GM18858 (cell line): ENCODE measurements around the gene DDB1.

ENCODE experiments used
- ATAC-seq: cut with Tn5 transposase; IDR thresholded peaks from one replicate; pipeline ENCODE4 v1.9.1; 2021; ENCODE audit not compliant: unreplicated experiment

DDB1 gene

DNA sequence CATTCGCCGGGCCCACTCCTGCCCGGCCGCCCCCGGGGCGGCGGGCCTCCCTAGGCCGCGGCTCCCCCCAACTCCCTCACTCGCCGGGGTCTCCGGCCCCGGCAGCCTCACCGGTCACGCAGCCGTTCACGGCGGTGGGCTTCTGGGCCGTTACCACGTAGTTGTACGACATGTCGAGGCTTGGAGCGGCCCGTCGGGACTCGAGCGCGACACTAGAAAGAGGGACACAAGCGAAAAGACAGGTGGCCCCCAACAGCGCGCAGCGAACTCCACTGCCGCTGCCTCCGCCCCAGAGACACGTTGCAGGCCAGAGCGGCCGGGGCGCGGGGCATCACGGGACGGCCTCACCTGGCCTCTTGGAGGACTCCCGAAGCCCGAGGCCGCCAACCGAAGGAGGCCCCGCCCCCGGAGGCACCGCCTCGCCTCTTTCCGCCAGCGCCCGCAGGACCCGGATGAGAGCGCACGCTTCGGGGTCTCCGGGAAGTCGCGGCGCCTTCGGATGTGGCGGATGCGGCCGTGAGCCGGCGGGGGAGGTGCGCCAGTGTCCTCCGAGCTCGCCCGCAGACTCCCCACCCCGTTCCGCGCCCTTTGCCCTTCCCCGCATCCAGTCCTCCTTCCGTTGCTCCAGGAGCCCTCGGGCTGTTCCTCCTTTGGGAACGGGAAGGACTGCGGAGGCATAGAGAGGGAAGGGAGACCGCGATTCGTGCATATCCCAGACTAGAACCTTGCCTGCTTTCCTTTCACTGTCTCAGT, at the start of gene DDB1, which contains the start of gene TKFC:
DDB1 (minus strand) TSS at position 309 of the 753 bp plus-strand sequence; CDS start at position 172, 137 bp downstream.
TKFC (plus strand) TSS at position 432 of the 753 bp plus-strand sequence. CDS start 1,501 bp downstream, outside the sequence.
- ATAC-seq, result peak; percentile 73

DNA sequence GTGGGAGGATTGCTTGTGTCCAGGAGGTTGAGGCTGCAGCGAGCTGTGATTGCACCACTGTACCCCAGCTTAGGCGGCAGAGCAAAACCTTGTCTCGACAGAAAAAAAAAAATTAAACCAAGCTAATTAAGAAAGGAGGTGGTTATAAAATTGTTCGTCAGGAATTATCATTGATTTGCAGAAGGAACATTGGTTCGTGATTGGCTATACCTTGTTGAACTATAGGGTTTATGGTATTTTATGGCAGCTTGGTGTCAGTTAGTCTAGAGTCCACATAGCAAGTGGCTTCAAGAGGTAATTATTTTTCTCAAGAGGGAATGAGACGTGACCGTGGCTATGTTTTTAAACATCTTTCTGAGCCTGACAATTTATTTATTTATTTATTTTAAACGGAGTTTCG, 48.0 kb upstream of the DDB1 start:
- ATAC-seq, result no peak

DNA sequence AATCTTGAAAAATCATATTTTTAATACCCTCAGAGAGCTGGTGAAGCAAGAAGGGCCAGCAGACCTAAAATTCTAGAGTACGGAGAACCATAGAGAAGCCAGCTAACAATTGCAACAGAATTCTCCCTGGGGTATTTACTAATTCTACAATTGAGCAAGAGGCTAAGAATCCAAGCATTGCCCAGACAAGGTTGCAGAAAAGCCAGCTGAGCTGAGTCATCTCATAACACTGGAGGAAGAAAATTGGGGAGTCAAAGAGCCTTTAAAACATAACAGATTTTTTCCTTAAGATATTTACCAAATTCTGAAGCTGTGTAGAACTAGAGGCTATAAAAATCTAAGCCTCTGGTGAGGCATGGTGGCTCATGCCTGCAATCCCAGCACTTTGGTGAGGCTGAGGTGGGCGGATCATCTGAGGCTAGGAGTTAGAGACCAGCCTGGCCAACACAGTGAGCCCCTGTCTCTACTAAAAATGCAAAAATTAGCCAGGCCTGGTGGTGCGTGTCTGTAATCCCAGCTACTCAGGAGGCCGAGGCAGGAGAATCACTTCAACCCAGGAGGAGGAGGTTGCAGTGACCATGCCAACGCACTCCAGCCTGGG, 45.9 kb upstream of the DDB1 start:
- ATAC-seq, result no peak

DNA sequence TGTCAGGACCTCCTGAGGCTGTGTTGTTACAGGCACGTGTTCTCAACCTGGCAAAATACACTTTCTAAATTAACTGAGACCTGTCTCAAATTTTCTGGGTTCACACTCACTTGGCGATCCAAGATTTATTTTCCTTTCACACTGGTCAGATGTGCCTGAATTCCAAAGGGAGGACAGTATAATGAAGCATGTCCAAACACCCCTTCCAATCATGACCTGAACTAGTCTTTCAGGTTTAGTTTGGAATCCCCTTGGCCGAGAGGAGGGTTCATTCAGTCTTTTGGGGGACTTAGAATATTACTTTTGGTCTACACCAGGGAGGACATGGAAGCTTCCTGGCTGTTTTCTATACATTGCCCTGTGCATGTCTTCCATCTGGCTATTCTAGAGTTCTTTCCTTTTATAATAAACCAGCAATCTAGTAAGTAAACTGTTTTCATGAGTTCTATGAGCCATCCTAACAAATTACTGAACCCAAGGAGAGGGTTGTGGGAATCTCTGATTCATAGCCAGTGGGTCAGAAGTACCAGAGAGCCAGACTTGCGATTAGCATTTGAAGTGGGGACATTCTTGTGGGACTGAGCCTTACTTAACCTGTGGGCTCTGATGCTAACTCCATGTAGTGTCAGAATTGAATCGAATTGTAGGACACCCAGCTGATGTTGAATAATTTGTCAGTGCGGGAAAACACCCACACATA, 44.7 kb upstream of the DDB1 start:
- no peak for ATAC-seq

DNA sequence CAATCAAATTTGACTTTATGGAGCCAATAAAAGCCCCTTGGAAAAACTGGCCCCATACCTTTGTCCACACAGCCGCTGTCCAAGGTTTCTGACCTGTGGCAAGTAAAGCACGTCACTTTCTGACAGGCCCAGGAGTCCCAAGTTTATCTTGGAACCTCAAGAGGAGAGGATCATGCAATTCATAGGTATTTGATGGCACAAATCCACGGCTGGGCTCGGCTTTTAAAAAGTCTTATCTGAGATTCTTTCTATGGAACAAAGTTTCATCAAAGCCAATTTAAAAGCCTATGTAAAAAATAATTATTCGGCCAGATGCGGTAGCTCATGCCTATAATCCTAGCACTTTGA, 42.8 kb upstream of the DDB1 start:
- ATAC-seq, result no peak

DNA sequence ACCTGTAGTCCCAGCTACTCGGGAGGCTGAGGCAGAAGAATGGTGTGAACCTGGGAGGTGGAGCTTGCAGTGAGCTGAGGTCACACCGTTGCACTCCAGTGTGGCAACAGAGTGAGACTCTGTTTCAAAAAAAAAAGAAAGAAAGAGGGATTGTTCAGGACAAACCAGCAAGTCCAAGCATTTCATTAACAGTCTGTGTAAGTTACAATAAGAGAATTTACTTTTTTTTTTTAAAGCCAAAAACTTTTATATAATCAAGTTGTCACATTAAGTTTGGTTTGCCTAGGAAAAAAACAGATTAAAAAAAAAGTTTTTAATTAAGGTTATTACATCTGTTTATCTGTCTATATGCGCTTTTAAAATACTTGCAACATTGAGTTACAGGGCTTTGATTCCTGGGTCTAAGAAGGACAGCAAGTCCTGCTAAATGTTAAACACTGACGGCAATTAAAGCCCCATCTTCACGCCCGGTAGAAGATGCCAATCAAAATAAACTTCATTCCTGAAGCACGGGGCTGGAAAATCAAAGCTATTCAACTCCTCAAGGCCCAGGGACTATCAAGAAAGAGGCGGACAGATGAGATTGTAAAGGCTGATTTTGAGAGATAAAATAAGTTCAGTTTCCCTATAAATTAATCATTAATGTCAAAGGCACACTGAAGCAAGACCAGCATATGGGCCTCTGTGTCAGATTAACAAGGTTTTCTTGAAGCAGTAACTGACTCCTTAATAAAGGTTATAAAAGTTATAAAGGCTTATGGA, 39.9 kb upstream of the DDB1 start:
- ATAC-seq, result no peak

DNA sequence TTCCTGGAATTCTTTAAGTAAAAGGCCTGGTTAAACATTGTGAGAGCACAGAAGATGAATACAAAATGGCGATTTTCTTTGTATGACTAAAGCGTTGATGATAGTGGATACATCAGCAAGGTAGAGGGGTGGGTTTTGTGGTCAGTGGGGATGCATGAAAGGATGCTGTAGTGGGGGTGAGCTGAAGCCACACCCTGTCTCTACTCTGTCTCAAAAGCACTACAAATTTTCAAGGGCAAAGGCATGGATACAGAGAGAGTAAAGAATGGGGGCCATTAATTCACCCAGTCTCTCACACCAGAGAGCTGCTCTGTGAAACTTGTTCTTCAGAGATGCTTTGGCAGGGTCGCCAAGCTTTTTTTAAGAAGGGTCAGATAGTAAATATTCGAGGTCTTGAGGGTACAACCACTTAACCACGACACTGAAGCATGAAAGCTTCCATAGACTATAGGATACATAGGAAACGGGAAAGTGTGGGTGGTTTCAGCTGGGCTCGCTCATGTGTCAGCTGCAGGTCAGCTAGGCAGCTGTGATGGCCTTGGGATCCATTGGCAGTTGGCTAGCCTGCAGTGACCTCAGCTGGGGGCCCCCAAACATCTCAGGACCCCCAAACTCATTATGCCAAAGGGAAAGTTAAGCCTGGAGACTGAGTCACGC, 37.6 kb upstream of the DDB1 start:
- ATAC-seq, result no peak

DNA sequence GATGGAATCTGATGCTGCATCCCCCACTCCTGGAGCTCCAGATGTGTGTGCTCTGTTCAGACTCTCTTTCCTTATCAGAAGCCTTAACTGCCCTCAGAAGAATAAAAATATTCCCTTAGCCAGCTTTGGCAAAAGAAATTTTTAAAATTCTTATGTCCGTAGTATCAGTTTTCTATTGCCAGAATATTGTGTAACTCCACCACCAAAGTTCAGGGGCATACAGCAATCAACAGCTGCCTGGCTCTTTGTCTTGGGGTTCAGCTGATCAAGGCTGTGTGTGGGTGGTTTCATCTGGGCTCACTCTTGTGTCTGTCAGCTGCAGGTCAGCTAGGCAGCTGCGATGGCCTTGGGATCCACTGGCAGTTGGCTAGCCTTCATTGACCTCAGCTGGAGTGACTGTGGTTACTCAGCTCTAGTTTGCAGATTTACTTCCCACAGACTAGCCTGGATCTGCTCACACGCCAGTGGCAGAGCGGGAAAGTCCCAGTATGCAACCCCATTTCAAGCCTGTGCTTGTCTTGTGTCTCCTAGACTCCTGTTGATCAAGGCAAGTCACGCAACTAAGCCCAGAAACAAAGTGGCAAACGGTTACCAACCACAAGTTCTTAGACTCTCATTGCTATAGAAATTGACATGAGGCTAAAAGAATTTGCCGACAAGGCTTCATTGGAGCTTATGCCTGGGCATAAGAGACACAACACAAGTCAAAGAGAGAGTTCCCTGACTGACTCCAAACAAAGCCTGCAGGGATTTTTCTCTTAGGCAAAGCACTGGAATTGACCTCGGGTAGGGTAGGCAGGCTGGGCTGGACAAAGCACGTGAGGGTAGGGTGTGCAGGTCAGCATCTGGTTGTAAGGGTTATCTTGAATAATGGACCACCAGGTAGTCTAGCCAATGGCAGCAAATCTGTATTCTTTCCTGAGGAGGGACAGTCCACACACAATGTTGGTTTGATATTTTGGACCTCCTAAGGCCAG, 36.8 kb upstream of the DDB1 start:
- no peak for ATAC-seq

DNA sequence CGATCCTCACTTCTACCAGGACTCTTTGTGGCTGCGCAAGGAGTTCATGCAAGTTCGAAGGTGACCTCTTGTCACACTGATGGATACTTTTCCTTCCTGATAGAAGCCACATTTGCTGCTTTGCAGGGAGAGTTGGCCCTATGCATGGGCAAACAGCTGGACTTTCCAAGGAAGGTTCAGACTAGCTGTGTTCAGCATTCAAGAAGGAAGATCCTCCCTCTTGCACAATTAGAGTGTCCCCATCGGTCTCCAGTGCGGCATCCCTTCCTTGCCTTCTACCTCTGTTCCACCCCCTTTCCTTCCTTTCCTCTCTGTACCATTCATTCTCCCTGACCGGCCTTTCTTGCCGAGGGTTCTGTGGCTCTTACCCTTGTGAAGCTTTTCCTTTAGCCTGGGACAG, 35.7 kb upstream of the DDB1 start:
- no peak for ATAC-seq

DNA sequence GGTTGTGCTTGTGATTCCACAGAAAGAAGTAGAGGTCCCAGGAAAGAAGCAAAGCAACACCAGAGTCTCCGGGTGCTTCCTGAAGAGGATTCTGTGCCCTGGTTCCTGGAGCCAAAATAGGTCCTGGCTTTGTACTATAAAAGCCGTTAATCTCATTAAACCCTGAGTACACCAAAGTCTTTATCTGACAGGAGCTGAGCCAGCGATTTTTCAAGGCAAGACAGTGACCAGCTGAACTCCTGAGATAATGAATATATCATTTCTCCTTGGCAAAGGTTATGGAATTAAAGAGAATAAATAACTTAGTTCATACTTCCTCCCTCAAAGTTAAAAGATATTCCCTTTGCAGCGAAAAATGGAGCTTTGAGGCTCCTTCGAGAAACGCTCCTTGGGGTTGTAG, 34.5 kb upstream of the DDB1 start:
- no peak for ATAC-seq

DNA sequence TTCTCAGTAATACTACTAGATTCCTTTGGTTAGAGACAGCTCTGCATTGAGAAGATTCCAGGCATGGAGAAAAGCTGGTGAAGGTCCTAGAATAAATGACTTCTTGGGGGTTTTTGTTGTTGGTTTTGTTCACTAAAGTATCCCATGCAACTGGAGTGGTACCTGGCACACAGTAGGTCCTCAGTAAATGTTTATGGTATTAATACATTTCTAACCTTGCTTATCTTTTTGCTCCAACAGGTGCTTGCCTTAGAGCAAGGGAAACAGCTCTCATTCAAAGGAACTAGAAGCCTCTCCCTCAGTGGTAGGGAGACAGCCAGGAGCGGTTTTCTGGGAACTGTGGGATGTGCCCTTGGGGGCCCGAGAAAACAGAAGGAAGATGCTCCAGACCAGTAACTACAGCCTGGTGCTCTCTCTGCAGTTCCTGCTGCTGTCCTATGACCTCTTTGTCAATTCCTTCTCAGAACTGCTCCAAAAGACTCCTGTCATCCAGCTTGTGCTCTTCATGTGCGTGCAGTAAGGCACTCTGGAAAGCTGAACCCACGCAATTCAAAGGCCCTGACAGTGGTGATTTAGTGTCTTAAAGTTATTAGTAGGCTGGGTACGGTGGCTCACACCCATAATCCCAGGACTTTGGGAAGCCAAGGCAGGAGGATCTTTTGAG, 31.2 kb upstream of the DDB1 start:
- ATAC-seq, result no peak

DNA sequence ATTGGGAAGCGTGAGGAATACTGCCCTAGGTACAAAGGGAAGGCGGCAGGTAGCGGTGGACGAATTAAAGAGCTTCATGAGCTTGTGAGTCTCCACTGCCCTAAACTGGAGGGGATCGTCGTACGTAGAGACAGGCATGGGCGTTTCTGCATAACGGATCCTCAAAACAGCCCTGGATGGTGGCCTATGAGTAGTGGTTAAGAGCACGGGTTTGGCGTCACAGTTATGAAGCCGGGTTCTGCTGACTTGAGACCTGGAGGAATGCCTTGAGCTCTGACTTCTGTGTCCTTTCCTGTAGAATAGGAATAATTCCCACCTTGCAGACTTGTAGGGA, 29.6 kb upstream of the DDB1 start:
- no peak for ATAC-seq

DNA sequence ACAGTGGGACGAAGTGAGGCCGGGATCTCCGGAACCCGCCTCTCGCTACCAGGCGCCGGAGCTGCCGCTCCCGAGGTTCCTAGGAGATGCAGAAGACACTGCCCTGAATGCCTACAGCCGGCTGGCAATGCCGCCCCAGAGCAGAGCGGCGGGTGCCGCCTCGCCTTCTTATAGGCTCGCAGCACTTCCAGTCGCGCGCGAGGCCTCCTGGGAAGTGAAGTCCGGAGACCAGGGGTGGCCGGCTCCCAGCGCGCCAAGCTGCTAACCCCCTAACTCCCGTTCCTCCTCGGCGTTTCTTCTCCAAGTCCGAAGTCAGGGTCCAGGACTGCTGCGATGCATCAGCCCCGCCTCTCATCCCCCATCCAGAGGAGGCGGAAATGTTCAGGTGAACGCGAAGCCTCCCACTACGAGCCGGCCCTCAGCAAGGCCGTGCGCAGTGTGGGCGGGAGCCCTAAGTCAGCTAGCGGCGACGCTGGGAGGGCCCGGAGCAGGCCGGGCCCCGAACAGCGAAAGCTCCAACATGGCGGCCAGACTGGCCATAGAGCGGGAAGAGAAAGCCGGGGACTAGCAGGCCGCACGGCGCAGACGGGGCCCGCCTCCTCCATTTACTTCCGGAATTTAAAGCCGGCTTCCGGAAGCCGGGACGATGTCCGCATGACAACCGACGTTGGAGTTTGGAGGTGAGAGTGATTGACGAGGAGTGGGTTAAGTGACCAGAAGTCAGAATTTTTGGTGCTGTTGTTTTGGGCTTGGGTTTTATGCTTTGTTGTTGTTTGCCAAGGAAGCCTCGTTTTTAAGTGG, 29.0 kb upstream of the DDB1 start, which contains the start of the genes CYB561A3 and TMEM138:
CYB561A3 (minus strand) TSS at position 142 of the 801 bp plus-strand sequence. CDS start 5,169 bp downstream, outside the sequence.
TMEM138 (plus strand) TSS at position 634 of the 801 bp plus-strand sequence. CDS start 2,017 bp downstream, outside the sequence.
- peak; percentile 73 for ATAC-seq

DNA sequence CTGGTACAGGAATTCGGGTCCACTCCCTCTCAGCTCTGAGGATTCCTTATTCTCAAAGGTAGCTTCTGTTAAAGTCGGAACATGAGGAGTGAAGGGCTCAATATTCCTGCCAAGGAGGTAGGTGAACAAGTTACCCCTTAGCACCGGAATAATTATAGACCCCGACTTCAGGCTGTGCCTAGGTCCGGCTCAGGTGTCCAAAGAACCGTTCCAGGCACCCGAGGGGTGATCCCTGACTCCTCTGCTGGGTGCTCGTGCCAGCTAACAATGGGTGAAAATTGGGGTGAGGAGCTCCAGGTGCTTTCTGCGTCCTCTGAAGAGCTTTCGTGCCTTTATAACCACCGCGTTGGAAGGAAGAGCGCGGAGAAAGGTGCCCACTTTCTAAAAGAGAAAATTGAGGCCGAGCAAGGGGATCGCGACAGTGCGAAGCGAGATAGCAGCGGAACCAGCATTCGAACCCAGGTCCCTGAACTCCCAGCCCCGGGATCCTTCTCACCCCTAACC, 28.4 kb upstream of the DDB1 start:
- ATAC-seq, result no peak

DNA sequence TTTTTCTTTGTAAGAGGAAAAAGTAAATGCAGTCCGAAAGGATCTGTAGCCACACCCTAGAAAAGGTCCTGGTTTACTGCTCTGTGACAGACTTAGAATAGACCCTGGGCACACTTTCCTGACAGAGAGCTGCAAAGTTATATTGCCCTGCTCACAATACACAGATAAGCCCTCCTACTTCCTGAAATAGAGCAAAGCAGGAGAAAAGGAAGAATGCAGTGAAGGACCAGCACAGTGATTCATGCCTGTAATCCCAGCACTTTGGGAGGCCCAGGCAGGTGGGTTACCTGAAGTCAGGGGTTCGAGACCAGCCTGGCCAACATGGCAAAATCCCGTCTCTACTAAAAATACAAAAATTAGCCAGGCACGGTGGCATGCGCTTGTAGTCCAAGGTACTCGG, 26.6 kb upstream of the DDB1 start:
- ATAC-seq, result no peak

DNA sequence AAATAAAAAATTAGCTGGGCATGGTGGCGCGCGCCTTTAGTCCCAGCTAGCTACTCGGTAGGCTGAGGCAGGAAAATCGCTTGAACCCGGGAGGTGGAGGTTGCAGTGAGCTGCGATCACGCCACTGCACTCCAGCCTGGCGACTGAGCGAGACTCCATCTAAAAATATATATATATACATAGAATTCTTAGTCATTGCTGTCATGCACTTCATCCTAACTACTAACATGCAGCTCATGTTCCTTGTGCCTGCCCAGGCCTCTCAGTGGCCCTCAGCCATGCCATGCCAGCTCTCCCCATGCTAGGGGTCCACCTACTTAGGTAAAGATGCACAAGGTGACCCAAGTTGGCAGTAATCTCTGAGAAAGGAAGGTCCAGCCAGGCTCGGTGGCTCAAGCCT, 25.7 kb upstream of the DDB1 start:
- no peak for ATAC-seq

DNA sequence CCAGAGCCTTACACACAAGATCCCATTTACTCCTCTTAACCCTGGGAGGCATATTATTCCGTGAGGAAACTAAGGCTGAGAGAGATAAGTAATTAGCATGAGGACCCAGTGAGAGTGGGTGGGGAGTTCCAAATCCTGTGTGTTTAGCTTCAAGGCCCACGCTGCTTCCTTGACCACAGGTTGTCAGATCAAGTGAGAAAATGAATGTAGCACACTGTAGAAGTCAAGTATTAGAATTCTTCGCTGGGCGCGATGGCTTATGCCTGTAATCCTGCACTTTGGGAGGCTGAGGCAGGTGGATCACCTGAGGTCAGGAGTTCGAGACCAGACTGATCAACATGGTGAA, 25.0 kb upstream of the DDB1 start:
- no peak for ATAC-seq

DNA sequence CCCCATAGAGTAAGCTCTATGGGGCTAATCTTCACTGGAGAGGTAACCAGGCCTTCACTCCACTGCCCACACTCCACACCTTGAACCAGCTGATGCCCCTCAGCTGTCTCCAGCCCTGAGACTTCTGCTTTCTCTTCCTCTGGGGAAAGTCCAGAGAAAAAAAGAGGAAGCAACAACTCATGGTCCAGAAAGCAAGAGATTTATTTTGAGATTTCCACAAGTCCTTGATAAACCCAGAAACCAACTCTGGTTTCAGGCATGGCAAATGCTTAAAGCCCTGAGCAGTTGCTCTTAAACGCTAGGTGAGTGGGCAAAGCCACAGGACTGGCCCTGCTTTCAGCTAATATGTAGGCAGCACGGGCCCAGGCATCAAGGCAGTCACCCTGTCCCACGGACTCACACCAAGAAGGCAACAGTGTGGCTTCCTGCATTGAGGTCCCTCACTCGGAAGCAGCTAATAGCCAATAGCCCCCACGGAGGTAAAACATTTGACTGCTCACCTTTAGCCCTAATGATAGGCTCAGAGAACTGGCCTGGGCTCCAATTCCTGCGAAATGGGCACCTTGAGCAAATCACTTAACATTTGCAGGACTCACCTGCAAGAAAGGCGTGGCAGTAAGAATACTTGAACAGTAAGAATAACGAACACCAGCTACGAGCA, 24.5 kb upstream of the DDB1 start:
- ATAC-seq, result peak; percentile 59
